SK-N-SH treated with all-trans-retinoic acid at 6 μM for 48 hours (cell line): ENCODE measurements around the gene EML5.

Source experiments
- ATAC-seq: fragments of 200-7000 bp; cut with Tn5 transposase; 3 replicates; pipeline ENCODE4 v1.9.1; 2020; ENCODE audit warnings: mild to moderate bottlenecking, moderate library complexity
- ARNTL ChIP-seq: fragments of 450-650 bp; formaldehyde crosslinking; IDR thresholded peaks from 2 replicates; pipeline ENCODE4 v1.5.0; 2020; ENCODE audit warnings: low read depth, mild to moderate bottlenecking, moderate library complexity, borderline replicate concordance
- BACH2 ChIP-seq: fragments of 250-450 bp; sonication (Bioruptor Pico); IDR thresholded peaks from 2 replicates; pipeline ENCODE4 v1.9.0; 2021; ENCODE audit warnings: mild to moderate bottlenecking, borderline replicate concordance
- CREB5 ChIP-seq: fragments of 250-450 bp; sonication (Bioruptor Pico); IDR thresholded peaks from 2 replicates; pipeline ENCODE4 v1.5.1; 2020; ENCODE audit warnings: low read depth, mild to moderate bottlenecking, moderate library complexity
- CSDC2 ChIP-seq: fragments of 250-450 bp; sonication (Bioruptor Pico); IDR thresholded peaks from 2 replicates; pipeline ENCODE4 v1.5.0; 2020; ENCODE audit warnings: mild to moderate bottlenecking, moderate library complexity
- CSRNP3 ChIP-seq: fragments of 250-450 bp; sonication (Bioruptor Pico); IDR thresholded peaks from 2 replicates; pipeline ENCODE4 v1.5.1; 2021; ENCODE audit warnings: mild to moderate bottlenecking, moderate library complexity
- GLIS3 ChIP-seq: fragments of 250-450 bp; sonication (Bioruptor Pico); IDR thresholded peaks from 2 replicates; pipeline ENCODE4 v1.5.0; 2020; ENCODE audit warnings: mild to moderate bottlenecking, moderate library complexity
- ISL1 ChIP-seq: fragments of 250-450 bp; sonication (Bioruptor Pico); IDR thresholded peaks from 2 replicates; pipeline ENCODE4 v2.1.2; 2022; ENCODE audit warnings: mild to moderate bottlenecking, moderate library complexity
- OSR1 ChIP-seq: fragments of 250-450 bp; sonication (Bioruptor Pico); IDR thresholded peaks from 2 replicates; pipeline ENCODE4 v1.8.0; 2022; ENCODE audit warnings: moderate library complexity, mild to moderate bottlenecking, inconsistent platforms
- PPARA ChIP-seq: fragments of 250-450 bp; sonication (Bioruptor Pico); IDR thresholded peaks from 2 replicates; pipeline ENCODE4 v1.5.0; 2020; ENCODE audit warnings: mild to moderate bottlenecking, borderline replicate concordance
- RARB ChIP-seq: fragments of 250-450 bp; sonication (Bioruptor Pico); IDR thresholded peaks from 2 replicates; pipeline ENCODE4 v1.8.0; 2021; ENCODE audit warnings: mild to moderate bottlenecking, moderate library complexity
- TOX ChIP-seq: fragments of 250-450 bp; sonication (Bioruptor Pico); IDR thresholded peaks from 2 replicates; pipeline ENCODE4 v1.8.0; 2021; ENCODE audit warnings: mild to moderate bottlenecking, moderate library complexity, borderline replicate concordance
- ZC3H10 ChIP-seq: fragments of 250-450 bp; sonication (Bioruptor Pico); IDR thresholded peaks from 2 replicates; pipeline ENCODE4 v1.5.1; 2021; ENCODE audit warnings: mild to moderate bottlenecking, moderate library complexity
- ZFP3 ChIP-seq: fragments of 250-450 bp; sonication (Bioruptor Pico); IDR thresholded peaks from 2 replicates; pipeline ENCODE4 v1.5.0; 2020; ENCODE audit warnings: mild to moderate bottlenecking, moderate library complexity
- ZFP30 ChIP-seq: fragments of 450-650 bp; formaldehyde crosslinking; IDR thresholded peaks from 2 replicates; pipeline ENCODE4 v1.5.0; 2022; ENCODE audit warnings: mild to moderate bottlenecking, moderate library complexity
- ZNF565 ChIP-seq: fragments of 450-650 bp; formaldehyde crosslinking; conservative IDR thresholded peaks from 2 replicates; pipeline ENCODE4 v1.5.0; 2020; ENCODE audit warnings: low read depth, mild to moderate bottlenecking, moderate library complexity
- ZNF70 ChIP-seq: fragments of 450-650 bp; formaldehyde crosslinking; IDR thresholded peaks from 2 replicates; pipeline ENCODE4 v1.5.0; 2020; ENCODE audit warnings: mild to moderate bottlenecking, moderate library complexity
- ZNF8 ChIP-seq: fragments of 450-650 bp; formaldehyde crosslinking; IDR thresholded peaks from 2 replicates; pipeline ENCODE4 v1.5.0; 2020; ENCODE audit warnings: mild to moderate bottlenecking, moderate library complexity
- TF ChIP-seq, protein P1 (sequence below): fragments of 250-450 bp; sonication (Bioruptor Pico); IDR thresholded peaks from 2 replicates; pipeline ENCODE4 v1.8.0; 2020; ENCODE audit warnings: mild to moderate bottlenecking, moderate library complexity, borderline replicate concordance
- TF ChIP-seq, protein P2 (sequence below): fragments of 250-450 bp; sonication (Bioruptor Pico); IDR thresholded peaks from 2 replicates; pipeline ENCODE4 v1.8.0; 2021; ENCODE audit warnings: low read depth, mild to moderate bottlenecking, moderate library complexity, borderline replicate concordance
- TF ChIP-seq, protein P3 (sequence below): fragments of 250-450 bp; sonication (Bioruptor Pico); IDR thresholded peaks from 2 replicates; pipeline ENCODE4 v1.5.0; 2020; ENCODE audit warnings: mild to moderate bottlenecking, moderate library complexity

Gene EML5

GRCh38 chr14:88838015-88838414 lies 45.3 kb upstream of the EML5 start:
- TF ChIP-seq ZFP30 (no peak), ZFP3 (CRISPR knock-in tag) (no peak), GLIS3 (CRISPR knock-in tag) (no peak)
- ATAC-seq = no peak

DNA sequence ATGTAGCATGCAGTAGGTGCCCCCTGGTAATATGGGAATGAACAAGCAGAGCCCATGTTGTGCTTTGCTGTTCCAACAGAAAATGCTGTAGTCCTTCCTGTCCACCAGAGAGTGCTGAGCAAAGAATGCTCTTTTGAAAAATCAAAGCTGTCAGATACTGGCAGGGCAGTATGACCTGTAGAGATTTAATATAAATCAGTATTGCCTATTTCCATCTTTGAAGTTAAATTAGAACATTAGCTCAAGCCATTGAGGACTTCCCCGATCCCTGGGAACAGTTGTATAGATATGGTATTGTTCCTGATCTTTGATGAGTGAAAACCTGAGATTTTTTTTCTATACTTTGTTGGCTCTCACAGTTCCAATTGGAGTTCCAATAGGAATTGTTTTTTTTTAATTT lies 44.7 kb upstream of the EML5 start:
- TF ChIP-seq, protein P1, sequence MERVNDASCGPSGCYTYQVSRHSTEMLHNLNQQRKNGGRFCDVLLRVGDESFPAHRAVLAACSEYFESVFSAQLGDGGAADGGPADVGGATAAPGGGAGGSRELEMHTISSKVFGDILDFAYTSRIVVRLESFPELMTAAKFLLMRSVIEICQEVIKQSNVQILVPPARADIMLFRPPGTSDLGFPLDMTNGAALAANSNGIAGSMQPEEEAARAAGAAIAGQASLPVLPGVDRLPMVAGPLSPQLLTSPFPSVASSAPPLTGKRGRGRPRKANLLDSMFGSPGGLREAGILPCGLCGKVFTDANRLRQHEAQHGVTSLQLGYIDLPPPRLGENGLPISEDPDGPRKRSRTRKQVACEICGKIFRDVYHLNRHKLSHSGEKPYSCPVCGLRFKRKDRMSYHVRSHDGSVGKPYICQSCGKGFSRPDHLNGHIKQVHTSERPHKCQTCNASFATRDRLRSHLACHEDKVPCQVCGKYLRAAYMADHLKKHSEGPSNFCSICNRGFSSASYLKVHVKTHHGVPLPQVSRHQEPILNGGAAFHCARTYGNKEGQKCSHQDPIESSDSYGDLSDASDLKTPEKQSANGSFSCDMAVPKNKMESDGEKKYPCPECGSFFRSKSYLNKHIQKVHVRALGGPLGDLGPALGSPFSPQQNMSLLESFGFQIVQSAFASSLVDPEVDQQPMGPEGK (CRISPR knock-in tag) = no peak
- TF ChIP-seq CSDC2 (CRISPR knock-in tag) = no peak
- no peak for TF ChIP-seq ARNTL
- TF ChIP-seq ZNF8 (CRISPR knock-in tag) = no peak
- TF ChIP-seq ZNF70 = no peak
- no peak for TF ChIP-seq CSRNP3
- TF ChIP-seq ZFP3 (CRISPR knock-in tag) = no peak
- TF ChIP-seq, protein P2, sequence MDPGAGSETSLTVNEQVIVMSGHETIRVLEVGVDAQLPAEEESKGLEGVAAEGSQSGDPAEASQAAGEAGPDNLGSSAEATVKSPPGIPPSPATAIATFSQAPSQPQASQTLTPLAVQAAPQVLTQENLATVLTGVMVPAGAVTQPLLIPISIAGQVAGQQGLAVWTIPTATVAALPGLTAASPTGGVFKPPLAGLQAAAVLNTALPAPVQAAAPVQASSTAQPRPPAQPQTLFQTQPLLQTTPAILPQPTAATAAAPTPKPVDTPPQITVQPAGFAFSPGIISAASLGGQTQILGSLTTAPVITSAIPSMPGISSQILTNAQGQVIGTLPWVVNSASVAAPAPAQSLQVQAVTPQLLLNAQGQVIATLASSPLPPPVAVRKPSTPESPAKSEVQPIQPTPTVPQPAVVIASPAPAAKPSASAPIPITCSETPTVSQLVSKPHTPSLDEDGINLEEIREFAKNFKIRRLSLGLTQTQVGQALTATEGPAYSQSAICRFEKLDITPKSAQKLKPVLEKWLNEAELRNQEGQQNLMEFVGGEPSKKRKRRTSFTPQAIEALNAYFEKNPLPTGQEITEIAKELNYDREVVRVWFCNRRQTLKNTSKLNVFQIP = no peak
- no peak for TF ChIP-seq BACH2 (CRISPR knock-in tag)
- ATAC-seq = 0 out of 3 replicates have a peak, but pooled peaks have one; percentile 12

DNA sequence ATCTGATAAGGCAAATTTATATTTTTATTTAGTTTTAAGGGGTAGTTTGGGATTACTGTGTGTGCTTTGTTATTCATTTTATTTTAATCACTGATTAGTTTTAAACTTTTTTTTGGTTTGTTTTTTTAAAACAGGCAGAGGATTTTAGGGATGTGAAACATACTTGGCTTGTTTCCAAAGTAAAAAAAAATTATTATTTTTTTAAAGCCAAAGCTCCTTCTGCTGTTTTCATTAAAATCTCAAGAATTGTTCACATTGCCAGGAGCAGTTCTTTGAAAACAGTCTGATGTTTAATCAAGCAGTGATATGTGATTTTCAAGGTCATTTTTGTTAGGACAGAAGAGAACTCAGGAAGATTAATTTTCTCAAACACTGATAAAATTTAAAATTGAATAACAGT lies 42.9 kb upstream of the EML5 start:
- ATAC-seq = no peak
- TF ChIP-seq ARNTL (no peak), TOX (CRISPR knock-in tag) (no peak), CSDC2 (CRISPR knock-in tag) (no peak), ZFP3 (CRISPR knock-in tag) (no peak), ISL1 (CRISPR knock-in tag) (no peak), OSR1 (no peak), PPARA (CRISPR knock-in tag) (no peak), ZC3H10 (CRISPR knock-in tag) (no peak)
- TF ChIP-seq, protein P3, sequence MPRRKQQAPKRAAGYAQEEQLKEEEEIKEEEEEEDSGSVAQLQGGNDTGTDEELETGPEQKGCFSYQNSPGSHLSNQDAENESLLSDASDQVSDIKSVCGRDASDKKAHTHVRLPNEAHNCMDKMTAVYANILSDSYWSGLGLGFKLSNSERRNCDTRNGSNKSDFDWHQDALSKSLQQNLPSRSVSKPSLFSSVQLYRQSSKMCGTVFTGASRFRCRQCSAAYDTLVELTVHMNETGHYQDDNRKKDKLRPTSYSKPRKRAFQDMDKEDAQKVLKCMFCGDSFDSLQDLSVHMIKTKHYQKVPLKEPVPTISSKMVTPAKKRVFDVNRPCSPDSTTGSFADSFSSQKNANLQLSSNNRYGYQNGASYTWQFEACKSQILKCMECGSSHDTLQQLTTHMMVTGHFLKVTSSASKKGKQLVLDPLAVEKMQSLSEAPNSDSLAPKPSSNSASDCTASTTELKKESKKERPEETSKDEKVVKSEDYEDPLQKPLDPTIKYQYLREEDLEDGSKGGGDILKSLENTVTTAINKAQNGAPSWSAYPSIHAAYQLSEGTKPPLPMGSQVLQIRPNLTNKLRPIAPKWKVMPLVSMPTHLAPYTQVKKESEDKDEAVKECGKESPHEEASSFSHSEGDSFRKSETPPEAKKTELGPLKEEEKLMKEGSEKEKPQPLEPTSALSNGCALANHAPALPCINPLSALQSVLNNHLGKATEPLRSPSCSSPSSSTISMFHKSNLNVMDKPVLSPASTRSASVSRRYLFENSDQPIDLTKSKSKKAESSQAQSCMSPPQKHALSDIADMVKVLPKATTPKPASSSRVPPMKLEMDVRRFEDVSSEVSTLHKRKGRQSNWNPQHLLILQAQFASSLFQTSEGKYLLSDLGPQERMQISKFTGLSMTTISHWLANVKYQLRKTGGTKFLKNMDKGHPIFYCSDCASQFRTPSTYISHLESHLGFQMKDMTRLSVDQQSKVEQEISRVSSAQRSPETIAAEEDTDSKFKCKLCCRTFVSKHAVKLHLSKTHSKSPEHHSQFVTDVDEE (CRISPR knock-in tag) = no peak

DNA sequence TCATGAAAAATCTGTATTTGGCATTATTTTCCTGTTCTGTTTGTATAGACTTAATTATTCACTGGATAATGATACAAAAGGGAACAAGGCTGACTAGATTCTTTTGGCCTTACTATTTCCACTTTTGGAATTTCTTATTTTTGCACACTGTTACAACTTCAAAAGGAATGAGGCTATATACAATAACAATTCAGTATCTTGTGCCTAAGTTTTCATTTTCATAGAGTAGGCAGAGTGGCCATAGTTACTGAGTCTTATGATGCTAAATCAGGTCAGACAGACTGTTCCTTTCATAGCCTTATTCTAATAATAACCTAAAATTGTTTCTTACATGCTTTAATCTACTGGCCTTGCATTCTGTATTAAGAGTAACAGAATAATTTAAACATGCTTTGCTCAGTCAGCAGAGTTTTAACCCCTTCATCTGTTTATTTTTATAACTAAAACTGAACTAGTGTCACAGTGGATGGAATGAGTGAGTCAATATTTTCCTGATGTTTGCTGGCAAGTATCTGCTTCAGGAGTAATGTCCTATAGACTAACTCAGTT lies 42.2 kb upstream of the EML5 start:
- peak; percentile 78 for ATAC-seq
- no peak for TF ChIP-seq TOX (CRISPR knock-in tag)
- no peak for TF ChIP-seq ISL1 (CRISPR knock-in tag)
- TF ChIP-seq GLIS3 (CRISPR knock-in tag) = no peak
- TF ChIP-seq ARNTL = no peak
- no peak for TF ChIP-seq OSR1
- TF ChIP-seq, protein P1 (CRISPR knock-in tag) = no peak
- no peak for TF ChIP-seq ZNF565 (CRISPR knock-in tag)
- TF ChIP-seq CREB5 = no peak
- no peak for TF ChIP-seq ZC3H10 (CRISPR knock-in tag)
- TF ChIP-seq RARB (CRISPR knock-in tag) = no peak
- TF ChIP-seq, all 23 proteins: peak for 0
